SKM-1 treated with dmso at 0.1 percent for 144 hours (cell line): ENCODE data around the gene FAAP100.

Experiments
- DNase-seq: peaks from one replicate; lab custom pipeline; 2025; ENCODE audit not compliant: unreplicated experiment; lab: John Stamatoyannopoulos, UW

The FAAP100 gene

GRCh38 chr17:81491181-81491581 is 61.0 kb downstream of the FAAP100 start:
- DNase-seq, result no peak

- no peak for DNase-seq
Measured at GRCh38 chr17:81489998-81490992, 61.9 kb downstream of the FAAP100 start.
